Measurements from ENCODE around the gene CDH4.

The CDH4 gene

GRCh38 chr20:61587681-61588289, 335.7 kb downstream of the CDH4 start:
- FAIRE-seq (no peak), DNase-seq (ENCODE audit: insufficient read length, low spot score) (no peak)

GRCh38 chr20:61588411-61589385, 336.6 kb downstream of the CDH4 start:
- no peak for FAIRE-seq
- DNase-seq (ENCODE audit: insufficient read length, low spot score): no peak

- DNase-seq (ENCODE audit: insufficient read length, low spot score) (no peak), FAIRE-seq (no peak)
Observed at GRCh38 chr20:61590236-61590635, 338.2 kb downstream of the CDH4 start.

GRCh38 chr20:61593516-61593915, 341.5 kb downstream of the CDH4 start:
- FAIRE-seq: no peak
- no peak for DNase-seq (ENCODE audit: insufficient read length, low spot score)

- DNase-seq (ENCODE audit: insufficient read length, low spot score) (no peak), FAIRE-seq (no peak)
Observed at GRCh38 chr20:61594198-61594597, 342.1 kb downstream of the CDH4 start.

- FAIRE-seq (no peak), DNase-seq (ENCODE audit: insufficient read length, low spot score) (no peak)
Observed at GRCh38 chr20:61595216-61595615, 343.2 kb downstream of the CDH4 start.

GRCh38 chr20:61596687-61597330, 344.7 kb downstream of the CDH4 start:
- FAIRE-seq (no peak), DNase-seq (ENCODE audit: insufficient read length, low spot score) (no peak)

- DNase-seq (ENCODE audit: insufficient read length, low spot score) (no peak), FAIRE-seq (no peak)
Observed at GRCh38 chr20:61597996-61598395, 345.9 kb downstream of the CDH4 start.

GRCh38 chr20:61598586-61598985, 346.5 kb downstream of the CDH4 start:
- FAIRE-seq: no peak
- DNase-seq (ENCODE audit: insufficient read length, low spot score): no peak

- FAIRE-seq (no peak), DNase-seq (ENCODE audit: insufficient read length, low spot score) (no peak)
Observed at GRCh38 chr20:61599061-61599531, 347.0 kb downstream of the CDH4 start.

GRCh38 chr20:61599541-61599992, 347.5 kb downstream of the CDH4 start:
- DNase-seq (ENCODE audit: insufficient read length, low spot score): no peak
- no peak for FAIRE-seq

GRCh38 chr20:61600016-61600415, 348.0 kb downstream of the CDH4 start:
- FAIRE-seq: no peak
- no peak for DNase-seq (ENCODE audit: insufficient read length, low spot score)

GRCh38 chr20:61601361-61601760, 349.3 kb downstream of the CDH4 start:
- FAIRE-seq: no peak

GRCh38 chr20:61601853-61602252, 349.8 kb downstream of the CDH4 start:
- FAIRE-seq: no peak
- no peak for DNase-seq (ENCODE audit: insufficient read length, low spot score)

More at GRCh38 chr20:61601361-61601760, 349.3 kb downstream of the CDH4 start:
- DNase-seq (ENCODE audit: insufficient read length, low spot score): no peak

GRCh38 chr20:61603715-61604114, 351.7 kb downstream of the CDH4 start:
- DNase-seq (ENCODE audit: insufficient read length, low spot score) (no peak), FAIRE-seq (no peak)

GRCh38 chr20:61604549-61604948, 352.5 kb downstream of the CDH4 start:
- FAIRE-seq (no peak), DNase-seq (ENCODE audit: insufficient read length, low spot score) (no peak)

GRCh38 chr20:61605283-61605682, 353.2 kb downstream of the CDH4 start:
- no peak for FAIRE-seq
- no peak for DNase-seq (ENCODE audit: insufficient read length, low spot score)

- no peak for FAIRE-seq
Observed at GRCh38 chr20:61605862-61606557, 353.9 kb downstream of the CDH4 start.

GRCh38 chr20:61608275-61609085, 356.4 kb downstream of the CDH4 start:
- DNase-seq (ENCODE audit: insufficient read length, low spot score) (no peak), FAIRE-seq (no peak)

More at GRCh38 chr20:61605862-61606557, 353.9 kb downstream of the CDH4 start:
- DNase-seq (ENCODE audit: insufficient read length, low spot score): no peak

GRCh38 chr20:61609461-61609860, 357.4 kb downstream of the CDH4 start:
- FAIRE-seq: no peak

More at GRCh38 chr20:61609461-61609860, 357.4 kb downstream of the CDH4 start:
- DNase-seq (ENCODE audit: insufficient read length, low spot score): no peak

All from GM19239 (cell line).